Stomach (tissue), 4 donors: ENCODE data around the gene SARS1.

Experiments
- CTCF ChIP-seq, 7 experiments: fragments of 450-650 bp in 4 of 7; fragments of 200-600 bp in 3 of 7; sonication (generic) in 3 of 7; IDR thresholded peaks; one replicate each; pipeline ENCODE4 v1.5.1; 2016 to 2019; ENCODE audit warnings: antibody characterized with exemption in 7 of 7, control low read depth in 2 of 7, mild to moderate bottlenecking in 1 of 7
- EP300 ChIP-seq: sonication (generic); formaldehyde crosslinking; IDR thresholded peaks from one replicate; pipeline ENCODE4 v1.6.1; 2017; ENCODE audit warnings: antibody characterized with exemption

GRCh38 chr1:109207467-109208103, 6.1 kb upstream of the SARS1 start:
- TF ChIP-seq EP300 (no peak), CTCF (IDR thresholded peaks at IDR 0.05) (no peak)
